ENCODE data around the gene TUBB8.
"Not testable (repeated sequence)": the region's sequence is repeated elsewhere in the genome, so short reads cannot be mapped to it uniquely, and the experiment has no call there.

The TUBB8 gene

DNA sequence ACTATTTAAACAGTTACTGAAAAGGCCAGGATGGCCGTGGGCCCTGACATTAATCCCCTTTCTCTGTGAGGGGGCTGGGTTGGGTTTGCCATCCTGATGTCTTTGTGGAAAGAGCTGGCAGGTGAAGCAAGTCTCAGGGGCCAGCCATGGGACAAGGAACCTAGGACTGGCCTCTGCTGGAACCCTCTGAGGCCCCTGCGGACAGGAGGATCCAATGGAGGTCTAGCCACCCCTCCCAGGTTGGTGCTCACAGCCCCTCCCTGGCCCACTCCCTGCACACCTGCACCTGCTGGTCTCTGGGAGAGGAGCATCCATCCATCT lies 35.8 kb downstream of the TUBB8 start:
- not testable (repeated sequence) for DNase-seq

DNA sequence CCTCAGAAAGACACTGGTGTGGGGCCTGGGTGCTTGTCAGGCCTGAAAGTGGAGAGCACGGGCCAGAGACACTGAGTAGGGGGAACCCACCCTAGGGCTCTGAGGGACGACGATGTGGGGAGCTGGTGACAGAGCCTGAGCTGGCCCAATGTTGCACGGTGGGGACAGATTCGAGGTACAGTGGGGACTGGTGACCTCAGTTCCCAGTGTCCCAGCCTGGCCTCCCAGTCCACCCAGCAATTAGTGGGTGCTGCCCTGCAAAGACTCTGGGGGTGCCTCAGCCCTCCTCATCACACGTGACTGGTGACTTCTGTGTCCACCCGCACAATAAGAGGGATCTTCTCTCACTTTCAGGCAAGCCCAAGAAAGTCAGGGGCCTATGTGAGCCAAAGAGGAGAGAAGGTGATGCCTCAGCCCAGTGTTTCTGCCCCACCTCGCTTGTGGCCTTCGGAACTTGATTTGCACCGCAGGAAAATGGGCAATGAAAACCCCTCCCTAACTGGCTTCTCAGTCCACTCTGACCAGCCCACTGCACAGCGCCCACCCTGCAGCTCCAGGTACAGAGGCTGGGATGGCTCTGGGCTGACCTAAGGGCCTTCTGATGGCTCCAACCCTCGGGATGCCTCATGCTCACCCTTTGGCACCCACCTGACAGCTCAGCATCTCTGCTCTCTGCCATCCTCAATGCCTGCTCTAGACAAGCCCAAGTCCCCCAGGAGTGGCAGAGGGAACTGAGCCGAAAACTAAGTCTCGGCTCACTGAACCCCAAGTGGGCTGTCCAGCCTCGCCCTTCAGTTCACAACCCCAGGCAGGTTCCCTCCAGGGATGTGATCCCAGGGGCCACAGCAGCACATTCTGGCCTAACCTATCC lies 36.4 kb downstream of the TUBB8 start:
- DNase-seq = not testable (repeated sequence)

DNA sequence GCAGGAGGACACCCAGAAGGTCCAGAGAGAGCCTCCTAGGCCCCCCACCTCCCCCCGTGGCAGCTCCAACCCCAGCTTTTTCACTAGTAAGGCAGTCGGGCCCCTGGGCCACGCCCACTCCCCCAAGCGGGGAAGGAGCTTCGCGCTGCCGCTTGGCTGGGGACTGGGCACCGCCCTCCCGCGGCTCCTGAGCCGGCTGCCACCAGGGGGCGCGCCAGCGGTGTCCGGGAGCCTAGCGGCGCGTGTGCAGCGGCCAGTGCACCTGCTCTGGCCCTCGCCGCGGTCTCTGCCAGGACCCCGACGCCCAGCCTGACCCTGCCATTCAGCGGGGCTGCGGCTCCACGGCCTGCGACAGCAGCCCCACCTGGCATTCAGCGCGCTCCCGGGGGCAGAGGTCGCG lies 37.8 kb downstream of the TUBB8 start:
- not testable (repeated sequence) for DNase-seq

DNA sequence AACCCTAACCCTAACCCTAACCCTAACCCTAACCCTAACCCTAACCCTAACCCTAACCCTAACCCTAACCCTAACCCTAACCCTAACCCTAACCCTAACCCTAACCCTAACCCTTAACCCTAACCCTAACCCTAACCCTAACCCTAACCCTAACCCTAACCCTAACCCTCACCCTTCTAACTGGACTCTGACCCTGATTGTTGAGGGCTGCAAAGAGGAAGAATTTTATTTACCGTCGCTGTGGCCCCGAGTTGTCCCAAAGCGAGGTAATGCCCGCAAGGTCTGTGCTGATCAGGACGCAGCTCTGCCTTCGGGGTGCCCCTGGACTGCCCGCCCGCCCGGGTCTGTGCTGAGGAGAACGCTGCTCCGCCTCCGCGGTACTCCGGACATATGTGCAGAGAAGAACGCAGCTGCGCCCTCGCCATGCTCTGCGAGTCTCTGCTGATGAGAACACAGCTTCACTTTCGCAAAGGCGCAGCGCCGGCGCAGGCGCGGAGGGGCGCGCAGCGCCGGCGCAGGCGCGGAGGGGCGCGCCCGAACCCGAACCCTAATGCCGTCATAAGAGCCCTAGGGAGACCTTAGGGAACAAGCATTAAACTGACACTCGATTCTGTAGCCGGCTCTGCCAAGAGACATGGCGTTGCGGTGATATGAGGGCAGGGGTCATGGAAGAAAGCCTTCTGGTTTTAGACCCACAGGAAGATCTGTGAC lies 38.7 kb downstream of the TUBB8 start:
- DNase-seq = not testable (repeated sequence)

Measured in NCI-H1417 treated with DMSO at 0.1 percent for 48 hours (cell line).